Measurements from ENCODE around the gene KLRC3. TPM values are rescaled to one million over a fixed set of nuclear protein-coding genes. Genes with fewer than 3 reads are reported as not detected.
"Not testable (repeated sequence)": the region's sequence is repeated elsewhere in the genome, so short reads cannot be mapped to it uniquely, and the experiment has no call there.

Gene KLRC3
- total RNA-seq = not detected

DNA sequence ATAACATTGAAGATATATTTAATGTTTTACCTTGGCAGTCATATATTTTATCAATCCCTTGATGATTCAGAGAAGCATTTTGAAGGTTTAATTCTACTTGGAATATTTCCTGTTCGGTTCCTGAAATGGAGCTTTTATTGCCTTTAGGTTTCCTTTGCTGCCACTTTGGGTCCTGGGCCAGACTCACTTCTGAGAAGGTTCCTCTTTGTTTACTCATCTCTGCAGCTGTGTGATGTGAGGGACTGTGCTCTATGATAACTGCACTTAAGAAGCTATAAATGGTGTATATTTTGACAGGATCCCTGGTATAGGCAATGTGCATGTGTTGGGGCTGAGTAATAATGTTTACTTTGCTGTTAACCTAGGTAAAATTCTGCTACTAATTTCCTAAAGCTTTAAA, at the start of gene KLRC3:
Gene KLRC3, minus strand, starts transcription at position 262 of the 400 bp plus-strand sequence. Its CDS starts 45 bp downstream, at position 217.
- H3K27ac ChIP-seq; H3K9me3 ChIP-seq; DNase-seq; H3K4me3 ChIP-seq; H3K4me1 ChIP-seq; H3K36me3 ChIP-seq (replicated peaks in 1 of 2; ENCODE audit: insufficient read depth in 1 of 2, low read depth in 2 of 2); ATAC-seq; intact Hi-C loops (cut with DNase I); H3K27me3 ChIP-seq: not testable (repeated sequence)
- 44 to 64% methylated on average over 1 of the region's 1 CpG for WGBS, 2 donors

DNA sequence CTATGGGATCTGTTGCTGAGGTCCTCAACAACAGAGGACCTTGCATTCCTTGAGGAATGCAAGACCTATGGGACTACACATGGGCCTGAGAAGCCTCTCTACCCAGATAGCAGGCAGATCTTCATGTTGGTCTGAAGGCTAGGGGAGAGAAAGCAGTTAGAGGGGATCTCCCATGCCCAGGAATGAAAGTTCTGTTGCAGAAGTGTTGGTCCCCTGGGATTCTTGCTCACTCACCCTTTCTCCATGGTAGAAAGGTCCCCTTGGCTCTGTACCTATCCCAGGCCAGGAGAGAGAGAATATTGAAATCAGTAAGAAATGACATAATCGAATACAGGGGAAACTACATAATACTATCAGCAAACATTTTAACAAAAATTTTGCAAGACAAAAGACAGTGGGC, 49.3 kb upstream of the KLRC3 start:
- Histone ChIP-seq H3K9me3 (no peaks in the 10 kb centered on the region), H3K36me3 (replicated peaks in 1 of 2; ENCODE audit: insufficient read depth in 1 of 2, low read depth in 2 of 2) (no peaks in the 10 kb centered on the region), H3K27ac (no peak overlapping the region), H3K27me3 (no peaks in the 10 kb centered on the region), H3K4me3 (no peak overlapping the region), H3K4me1 (no peaks in the 10 kb centered on the region)
- WGBS, 2 donors = 53 to 84% methylated on average over 1 of the region's 1 CpG
- intact Hi-C loops (cut with DNase I) = no loop called here
- TF ChIP-seq POLR2A (IDR thresholded peaks at IDR 0.05) = no peak
- TF ChIP-seq, protein P1, sequence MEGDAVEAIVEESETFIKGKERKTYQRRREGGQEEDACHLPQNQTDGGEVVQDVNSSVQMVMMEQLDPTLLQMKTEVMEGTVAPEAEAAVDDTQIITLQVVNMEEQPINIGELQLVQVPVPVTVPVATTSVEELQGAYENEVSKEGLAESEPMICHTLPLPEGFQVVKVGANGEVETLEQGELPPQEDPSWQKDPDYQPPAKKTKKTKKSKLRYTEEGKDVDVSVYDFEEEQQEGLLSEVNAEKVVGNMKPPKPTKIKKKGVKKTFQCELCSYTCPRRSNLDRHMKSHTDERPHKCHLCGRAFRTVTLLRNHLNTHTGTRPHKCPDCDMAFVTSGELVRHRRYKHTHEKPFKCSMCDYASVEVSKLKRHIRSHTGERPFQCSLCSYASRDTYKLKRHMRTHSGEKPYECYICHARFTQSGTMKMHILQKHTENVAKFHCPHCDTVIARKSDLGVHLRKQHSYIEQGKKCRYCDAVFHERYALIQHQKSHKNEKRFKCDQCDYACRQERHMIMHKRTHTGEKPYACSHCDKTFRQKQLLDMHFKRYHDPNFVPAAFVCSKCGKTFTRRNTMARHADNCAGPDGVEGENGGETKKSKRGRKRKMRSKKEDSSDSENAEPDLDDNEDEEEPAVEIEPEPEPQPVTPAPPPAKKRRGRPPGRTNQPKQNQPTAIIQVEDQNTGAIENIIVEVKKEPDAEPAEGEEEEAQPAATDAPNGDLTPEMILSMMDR (IDR thresholded peaks at IDR 0.05) = no peak
- no peak for DNase-seq
- no peak for ATAC-seq

DNA sequence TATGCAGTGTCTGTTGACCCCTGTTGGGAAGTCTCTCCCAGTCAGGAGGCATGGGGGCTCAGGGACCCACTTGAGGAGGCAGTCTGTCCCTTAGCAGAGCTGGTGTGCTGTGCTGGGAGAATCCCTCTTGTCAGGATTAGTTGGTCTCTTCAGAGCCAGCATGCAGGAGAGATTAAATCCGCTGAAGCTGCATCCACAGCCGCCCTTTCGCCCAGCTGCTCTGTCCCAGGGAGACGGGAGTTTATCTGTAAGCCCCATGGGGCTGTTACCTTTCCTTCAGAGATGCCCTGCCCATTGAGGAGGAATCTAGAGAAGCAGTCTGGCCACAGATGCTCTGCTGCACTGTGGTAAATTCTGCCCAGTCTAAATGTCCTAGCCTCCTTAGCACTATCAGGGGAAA, 45.9 kb upstream of the KLRC3 start:
- WGBS, 2 donors = 67% methylated on average over 4 of the region's 4 CpGs; no CpG with 5 or more reads in 1 of the 2 donors
- Histone ChIP-seq H3K36me3 (replicated peaks in 1 of 2; ENCODE audit: insufficient read depth in 1 of 2, low read depth in 2 of 2) (no peaks in the 10 kb centered on the region), H3K27me3 (no peaks in the 10 kb centered on the region), H3K4me1 (no peaks in the 10 kb centered on the region), H3K9me3 (no peaks in the 10 kb centered on the region), H3K27ac (no peak overlapping the region), H3K4me3 (no peak overlapping the region)
- TF ChIP-seq POLR2A (IDR thresholded peaks at IDR 0.05) = no peak
- TF ChIP-seq, protein P1 (IDR thresholded peaks at IDR 0.05) = no peak
- DNase-seq (no peak), ATAC-seq (no peak)
- intact Hi-C loops (cut with DNase I) = no loop called here

DNA sequence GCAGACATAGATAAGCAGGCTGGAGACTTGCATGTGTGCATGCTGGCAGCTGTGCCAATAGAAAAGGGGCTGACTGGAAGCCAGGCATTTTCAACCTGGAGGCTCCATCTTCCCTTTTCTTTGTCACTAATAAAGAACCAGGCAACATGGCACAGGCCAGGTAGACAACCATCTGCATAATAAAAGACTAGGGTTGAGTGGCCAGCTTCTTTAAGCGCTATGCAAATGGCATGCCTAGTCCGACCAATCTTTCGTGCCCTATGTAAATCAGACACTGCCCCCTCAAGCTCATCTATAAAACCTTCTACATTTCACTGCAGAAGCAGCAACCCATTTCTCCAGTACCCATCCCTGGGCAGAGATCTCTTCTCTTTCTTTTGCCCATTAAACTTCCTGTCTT, 37.4 kb upstream of the KLRC3 start:
- no peak for DNase-seq
- intact Hi-C loops (cut with DNase I) = no loop called here
- TF ChIP-seq, protein P1 (IDR thresholded peaks at IDR 0.05) = no peak
- no peak for TF ChIP-seq POLR2A (IDR thresholded peaks at IDR 0.05)
- ATAC-seq = no peak
- H3K27me3 ChIP-seq = no peaks in the 10 kb centered on the region
- no peaks in the 10 kb centered on the region for H3K36me3 ChIP-seq (replicated peaks in 1 of 2; ENCODE audit: insufficient read depth in 1 of 2, low read depth in 2 of 2)
- H3K4me1 ChIP-seq = no peaks in the 10 kb centered on the region
- H3K27ac ChIP-seq = no peak overlapping the region
- H3K4me3 ChIP-seq = no peak overlapping the region
- 81 to 89% methylated on average over 3 of the region's 3 CpGs for WGBS, 2 donors
- H3K9me3 ChIP-seq = peaks cover 0 to 16% (median 0%) of the 10 kb centered on the region in 3 donors

DNA sequence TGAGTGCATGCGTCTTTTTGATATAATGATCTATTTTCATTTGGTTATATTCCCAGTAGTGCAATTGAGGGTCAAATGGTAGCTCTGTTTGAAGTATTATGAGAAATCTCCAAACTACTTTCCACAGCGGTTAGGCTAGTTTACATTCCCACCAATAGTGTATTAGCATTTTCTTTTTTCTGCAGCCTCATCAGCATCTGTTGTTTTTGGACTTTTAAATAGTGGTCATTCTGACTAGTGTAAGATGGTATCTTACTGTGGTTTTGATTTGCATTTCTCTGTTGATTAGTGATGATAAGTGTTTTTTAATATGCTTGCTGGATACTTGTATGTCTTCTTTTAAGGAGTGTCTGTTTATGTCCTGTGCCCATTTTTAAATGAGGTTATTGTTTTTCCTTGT, 36.5 kb upstream of the KLRC3 start:
- Histone ChIP-seq H3K4me3 (no peak overlapping the region), H3K36me3 (replicated peaks in 1 of 2; ENCODE audit: insufficient read depth in 1 of 2, low read depth in 2 of 2) (no peaks in the 10 kb centered on the region), H3K9me3 (peaks cover 0 to 16% (median 0%) of the 10 kb centered on the region in 3 donors), H3K4me1 (no peaks in the 10 kb centered on the region), H3K27ac (no peak overlapping the region), H3K27me3 (no peaks in the 10 kb centered on the region)
- 79 to 86% methylated on average over 2 of the region's 2 CpGs for WGBS, 2 donors
- intact Hi-C loops (cut with DNase I) = no loop called here
- DNase-seq (no peak), ATAC-seq (no peak)
- no peak for TF ChIP-seq POLR2A (IDR thresholded peaks at IDR 0.05)
- TF ChIP-seq, protein P1 (IDR thresholded peaks at IDR 0.05) = no peak
